GM12875 (cell line): ENCODE data around the gene MTMR4.
A peak's percentile ranks its signal among the peaks of the same experiment; 100 is the strongest.

Experiments used
- H3K4me3 ChIP-seq: one replicate; pipeline ENCODE4 v1.5.1; 2011; ENCODE audit warnings: low read depth, low read length, control low read depth
- CTCF ChIP-seq: IDR thresholded peaks from 2 replicates; pipeline ENCODE4 v1.5.1; 2011; ENCODE audit warnings: low read depth, mild to moderate bottlenecking, control low read depth, inconsistent platforms, low read length, moderate library complexity, borderline replicate concordance; ENCODE audit not compliant: insufficient read depth

The MTMR4 gene

GRCh38 chr17:58514770-58515157 is 326 bp upstream of the MTMR4 start:
- H3K4me3 ChIP-seq: peak overlapping the region; percentile 53
- no peak for TF ChIP-seq CTCF

GRCh38 chr17:58513267-58513964 is 1.0 kb downstream of the MTMR4 start:
- peak; percentile 23; the same call in 1 of the 2 replicates for TF ChIP-seq CTCF
- H3K4me3 ChIP-seq: peak overlapping the region; percentile 53

GRCh38 chr17:58510075-58510474 is 4.4 kb downstream of the MTMR4 start:
- H3K4me3 ChIP-seq: no peak overlapping the region
- no peak for TF ChIP-seq CTCF

GRCh38 chr17:58508341-58509067 is 5.9 kb downstream of the MTMR4 start:
- TF ChIP-seq CTCF: no peak
- no peak overlapping the region for H3K4me3 ChIP-seq

- TF ChIP-seq CTCF: no peak
- H3K4me3 ChIP-seq: no peak overlapping the region
These were observed 7.3 kb downstream of the MTMR4 start for GRCh38 chr17:58507123-58507634.

GRCh38 chr17:58506354-58507080 is 7.9 kb downstream of the MTMR4 start:
- no peak overlapping the region for H3K4me3 ChIP-seq
- no peak for TF ChIP-seq CTCF
